ENCODE measurements around the gene NCKAP5.

DNA sequence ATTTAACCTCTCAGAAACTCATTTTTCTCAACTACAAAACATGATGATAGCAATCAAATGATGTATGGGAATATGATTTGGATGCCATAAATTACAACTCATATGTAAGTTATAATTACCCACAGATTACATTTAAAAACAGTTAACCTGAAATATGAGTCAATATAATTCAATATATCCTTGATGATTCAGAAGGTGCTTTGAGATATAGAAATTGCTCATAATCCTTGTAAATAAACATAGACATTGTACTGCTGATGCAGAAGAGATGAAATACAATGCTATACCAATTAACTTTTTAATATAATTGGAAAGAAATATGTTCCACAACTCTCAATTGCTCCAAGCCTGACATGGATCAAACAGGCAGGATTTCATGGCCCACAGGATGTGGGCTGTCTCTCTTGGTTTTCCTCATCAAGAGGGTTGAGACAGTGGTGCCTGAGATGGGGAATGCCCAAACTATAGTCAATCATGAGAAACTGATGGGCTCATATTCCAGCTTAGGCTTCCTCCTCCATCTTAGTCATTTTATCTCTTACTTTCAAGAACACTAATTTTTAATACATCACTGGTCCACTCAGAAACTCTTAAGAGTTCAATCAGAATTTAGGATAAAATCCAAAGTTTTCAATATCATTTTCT lies 49.4 kb downstream of the NCKAP5 start:
- TF ChIP-seq, protein P1, sequence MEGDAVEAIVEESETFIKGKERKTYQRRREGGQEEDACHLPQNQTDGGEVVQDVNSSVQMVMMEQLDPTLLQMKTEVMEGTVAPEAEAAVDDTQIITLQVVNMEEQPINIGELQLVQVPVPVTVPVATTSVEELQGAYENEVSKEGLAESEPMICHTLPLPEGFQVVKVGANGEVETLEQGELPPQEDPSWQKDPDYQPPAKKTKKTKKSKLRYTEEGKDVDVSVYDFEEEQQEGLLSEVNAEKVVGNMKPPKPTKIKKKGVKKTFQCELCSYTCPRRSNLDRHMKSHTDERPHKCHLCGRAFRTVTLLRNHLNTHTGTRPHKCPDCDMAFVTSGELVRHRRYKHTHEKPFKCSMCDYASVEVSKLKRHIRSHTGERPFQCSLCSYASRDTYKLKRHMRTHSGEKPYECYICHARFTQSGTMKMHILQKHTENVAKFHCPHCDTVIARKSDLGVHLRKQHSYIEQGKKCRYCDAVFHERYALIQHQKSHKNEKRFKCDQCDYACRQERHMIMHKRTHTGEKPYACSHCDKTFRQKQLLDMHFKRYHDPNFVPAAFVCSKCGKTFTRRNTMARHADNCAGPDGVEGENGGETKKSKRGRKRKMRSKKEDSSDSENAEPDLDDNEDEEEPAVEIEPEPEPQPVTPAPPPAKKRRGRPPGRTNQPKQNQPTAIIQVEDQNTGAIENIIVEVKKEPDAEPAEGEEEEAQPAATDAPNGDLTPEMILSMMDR (IDR thresholded peaks at IDR 0.05 in 4 of 5, conservative IDR thresholded peaks at IDR 0.05 in 1 of 5) = no peak
- TF ChIP-seq POLR2A (IDR thresholded peaks at IDR 0.05) = no peak
